Neural progenitor cell (in vitro differentiated cells): ENCODE measurements around the gene PSENEN.

ENCODE experiments used
- CTCF ChIP-seq: fragments of 200-600 bp; sonication (generic); IDR thresholded peaks from 2 replicates; pipeline ENCODE4 v1.5.1; 2017; ENCODE audit warnings: antibody characterized with exemption, mild to moderate bottlenecking
- EZH2 ChIP-seq: fragments of 200-600 bp; sonication (generic); IDR thresholded peaks from 2 replicates; pipeline ENCODE4 v1.6.1; 2017; ENCODE audit warnings: antibody characterized with exemption, mild to moderate bottlenecking, moderate library complexity
- EZH2phosphoT487 ChIP-seq: fragments of 200-600 bp; sonication (generic); IDR thresholded peaks from 2 replicates; pipeline ENCODE4 v1.6.1; 2017; ENCODE audit warnings: antibody characterized with exemption

DNA sequence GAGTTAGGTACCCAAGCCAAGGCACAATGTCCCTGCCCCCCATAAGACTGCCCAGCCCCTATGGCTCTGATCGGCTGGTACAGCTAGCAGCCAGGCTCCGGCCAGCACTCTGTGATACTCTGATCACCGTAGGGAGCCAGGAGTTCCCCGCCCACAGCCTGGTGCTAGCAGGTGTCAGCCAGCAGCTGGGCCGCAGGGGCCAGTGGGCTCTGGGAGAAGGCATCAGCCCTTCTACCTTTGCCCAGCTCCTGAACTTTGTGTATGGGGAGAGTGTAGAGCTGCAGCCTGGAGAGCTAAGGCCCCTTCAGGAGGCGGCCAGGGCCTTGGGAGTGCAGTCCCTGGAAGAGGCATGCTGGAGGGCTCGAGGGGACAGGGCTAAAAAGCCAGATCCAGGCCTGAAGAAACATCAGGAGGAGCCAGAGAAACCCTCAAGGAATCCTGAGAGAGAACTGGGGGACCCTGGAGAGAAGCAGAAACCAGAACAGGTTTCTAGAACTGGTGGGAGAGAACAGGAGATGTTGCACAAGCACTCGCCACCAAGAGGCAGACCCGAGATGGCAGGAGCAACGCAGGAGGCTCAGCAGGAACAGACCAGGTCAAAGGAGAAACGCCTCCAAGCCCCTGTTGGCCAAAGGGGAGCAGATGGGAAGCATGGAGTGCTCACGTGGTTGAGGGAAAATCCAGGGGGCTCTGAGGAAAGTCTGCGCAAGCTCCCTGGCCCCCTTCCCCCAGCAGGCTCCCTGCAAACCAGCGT, 30.7 kb upstream of the PSENEN start:
- no peak for TF ChIP-seq EZH2phosphoT487
- no peak for TF ChIP-seq CTCF
- TF ChIP-seq EZH2: no peak
